SK-N-MC (cell line): ENCODE results near the gene ANKS6.

Experiments used
- DNase-seq: peaks from one replicate; pipeline ENCODE4 v3.0.0-alpha.2; 2011; ENCODE audit warnings: low read depth, low spot score
- H3K27ac ChIP-seq: fragments of 200-600 bp; sonication (generic); 2 replicates; pipeline ENCODE4 v1.5.1; 2016; ENCODE audit warnings: mixed run types
- H3K36me3 ChIP-seq: fragments of 200-600 bp; sonication (generic); 2 replicates; pipeline ENCODE4 v1.6.1; 2017; ENCODE audit warnings: antibody characterized with exemption, low read length, mixed read lengths; ENCODE audit not compliant: insufficient read depth
- H3K4me3 ChIP-seq: fragments of 200-600 bp; sonication (generic); 2 replicates; pipeline ENCODE4 v1.5.1; 2016
- H3K9ac ChIP-seq: fragments of 200-600 bp; sonication (generic); 2 replicates; pipeline ENCODE4 v1.8.0; 2017; ENCODE audit warnings: mixed run types, mixed read lengths; ENCODE audit not compliant: insufficient read length
- H3K9me3 ChIP-seq: fragments of 200-600 bp; sonication (generic); 2 replicates; pipeline ENCODE4 v1.6.1; 2017; ENCODE audit warnings: low read depth, mild to moderate bottlenecking, antibody characterized with exemption, low read length, moderate library complexity, mixed read lengths
- EZH2 ChIP-seq: fragments of 200-600 bp; sonication (generic); IDR thresholded peaks from one replicate; pipeline ENCODE4 v1.6.1; 2017; ENCODE audit warnings: antibody characterized with exemption
- FOXP2 ChIP-seq: optimal IDR thresholded peaks from 2 replicates; pipeline ENCODE3; 2011; ENCODE audit warnings: mild to moderate bottlenecking, moderate library complexity; ENCODE audit not compliant: insufficient read depth; ENCODE audit errors: extremely low read length, control extremely low read depth
- POLR2AphosphoS5 ChIP-seq: IDR thresholded peaks from 2 replicates; pipeline ENCODE4 v1.6.1; 2012; ENCODE audit warnings: mild to moderate bottlenecking, low read depth, low read length, borderline replicate concordance

ANKS6 gene

DNA sequence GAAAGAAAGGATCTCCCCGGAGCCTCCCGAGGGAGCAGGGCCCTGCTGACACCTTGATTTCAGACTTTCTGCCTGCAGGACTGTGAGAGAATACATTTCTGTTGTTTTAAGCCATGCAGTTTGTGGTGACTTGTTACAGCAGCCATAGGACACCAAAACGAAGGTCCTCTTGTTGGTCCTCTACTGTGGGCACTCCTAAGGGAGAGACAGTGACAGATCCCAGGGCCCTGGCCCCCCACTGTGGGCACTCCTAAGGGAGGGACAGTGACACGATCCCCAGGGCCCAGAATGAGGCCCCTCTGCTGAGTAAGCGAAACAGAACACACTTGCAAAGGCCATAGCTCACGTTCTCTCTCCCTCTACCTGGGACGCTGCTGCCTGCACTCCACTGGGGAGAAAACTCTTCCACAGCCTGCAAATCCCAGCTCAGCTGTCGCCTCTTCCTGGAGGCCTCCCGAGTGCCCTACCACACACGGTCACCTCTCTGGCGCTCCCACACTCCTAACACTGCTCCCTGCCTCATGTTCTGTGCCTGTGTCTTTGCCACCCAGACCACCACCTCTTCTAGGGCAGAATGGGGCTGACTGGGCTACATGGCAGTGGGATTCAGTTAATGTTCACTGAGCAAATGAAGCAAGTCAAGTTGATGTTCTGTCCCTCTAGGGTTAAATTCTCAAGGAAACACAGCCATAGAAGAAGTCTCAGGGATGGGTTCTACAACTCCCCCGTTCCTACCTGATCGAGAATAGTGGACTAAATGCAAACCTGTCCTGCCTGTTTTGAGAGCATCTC is 23.8 kb downstream of the ANKS6 start:
- Histone ChIP-seq H3K27ac (no peak overlapping the region), H3K9me3 (no peaks in the 10 kb centered on the region), H3K36me3 (peaks cover 36% of the 10 kb centered on the region; the same call in 1 of the 2 replicates), H3K9ac (no peak overlapping the region), H3K4me3 (no peak overlapping the region)
- no peak for DNase-seq
- TF ChIP-seq EZH2, result no peak
- no peak for TF ChIP-seq FOXP2
- no peak for TF ChIP-seq POLR2AphosphoS5

DNA sequence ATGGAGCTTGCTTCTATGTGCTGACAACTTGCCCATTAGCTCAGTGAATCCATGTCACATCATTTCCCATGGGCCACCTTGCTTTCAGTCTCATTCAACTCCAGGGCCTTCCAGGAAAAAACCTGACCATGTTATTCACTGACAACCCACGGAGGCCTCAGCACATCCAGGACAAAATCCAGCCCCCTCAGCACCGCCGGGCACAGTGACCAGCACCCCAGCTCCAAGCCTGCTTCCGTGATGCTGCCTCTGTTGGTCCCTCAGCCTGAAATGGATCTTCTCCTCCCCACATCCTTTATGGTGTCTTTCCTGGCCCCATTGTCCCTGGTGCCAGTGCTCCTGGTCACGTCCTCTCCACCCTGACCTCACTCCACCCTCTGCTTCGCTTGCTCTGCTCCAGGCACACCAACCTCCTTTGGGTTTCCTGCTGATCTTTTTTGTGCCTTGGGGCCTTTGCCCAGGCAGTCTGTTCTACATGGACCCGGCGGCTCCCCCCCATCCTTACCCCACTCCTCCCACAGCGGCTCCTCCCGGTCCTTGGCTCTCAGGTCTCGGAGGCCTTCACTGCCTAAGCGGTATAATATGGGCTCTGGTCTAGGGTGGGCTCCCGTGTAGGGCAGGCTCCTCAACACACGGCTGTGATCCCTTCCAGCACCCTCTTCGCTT is 25.0 kb downstream of the ANKS6 start:
- Histone ChIP-seq H3K27ac (no peak overlapping the region), H3K36me3 (peaks cover 36% of the 10 kb centered on the region; the same call in 1 of the 2 replicates), H3K4me3 (no peak overlapping the region), H3K9ac (no peak overlapping the region), H3K9me3 (no peaks in the 10 kb centered on the region)
- TF ChIP-seq FOXP2 (no peak), POLR2AphosphoS5 (no peak), EZH2 (no peak)
- no peak for DNase-seq

DNA sequence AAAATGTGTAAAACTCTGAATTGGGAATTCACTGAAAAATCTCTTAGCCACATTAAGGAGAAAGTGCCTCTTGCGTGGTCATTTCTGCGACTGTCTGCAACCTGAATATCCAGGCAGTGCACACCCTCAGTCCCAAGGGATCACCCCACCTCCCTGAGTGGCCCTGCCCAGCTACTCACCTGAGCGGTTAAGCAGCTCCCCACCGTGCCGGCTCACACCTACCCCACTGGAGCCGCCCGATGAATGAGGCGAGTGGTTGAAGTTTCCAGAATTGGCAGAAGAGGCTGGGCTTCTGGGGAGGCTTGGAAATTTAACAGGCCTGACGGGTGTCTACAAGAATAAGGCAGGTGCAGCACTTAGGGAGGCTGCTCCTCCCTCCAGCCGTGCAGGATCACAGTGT is 25.6 kb downstream of the ANKS6 start:
- Histone ChIP-seq H3K9ac (no peak overlapping the region), H3K36me3 (peaks cover 36% of the 10 kb centered on the region; the same call in 1 of the 2 replicates), H3K9me3 (no peaks in the 10 kb centered on the region), H3K27ac (no peak overlapping the region), H3K4me3 (no peak overlapping the region)
- DNase-seq, result no peak
- TF ChIP-seq EZH2 (no peak), FOXP2 (no peak), POLR2AphosphoS5 (no peak)

DNA sequence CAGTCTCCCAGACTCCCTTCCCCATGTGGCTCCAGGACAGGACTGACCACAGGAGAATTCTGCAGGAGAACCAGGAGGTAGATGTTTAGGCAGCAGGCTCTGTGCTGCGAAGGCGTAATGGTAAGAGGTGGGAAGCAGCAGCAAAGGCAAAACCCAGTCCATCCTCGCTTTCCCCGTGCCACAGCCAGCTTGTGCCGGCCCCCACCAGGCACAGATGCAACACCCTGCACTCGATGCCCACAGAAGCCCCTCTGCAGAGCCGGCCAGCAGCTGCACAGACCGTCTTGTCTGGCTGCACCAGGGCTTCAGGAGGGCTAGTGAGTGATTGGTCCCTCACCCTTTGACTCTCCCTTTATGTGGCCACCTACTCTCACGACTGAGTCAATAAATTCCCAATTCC is 28.0 kb downstream of the ANKS6 start:
- Histone ChIP-seq H3K27ac (no peak overlapping the region), H3K9ac (no peak overlapping the region), H3K36me3 (peaks cover 41% of the 10 kb centered on the region; the same call in 1 of the 2 replicates), H3K9me3 (no peaks in the 10 kb centered on the region), H3K4me3 (no peak overlapping the region)
- TF ChIP-seq FOXP2 (no peak), POLR2AphosphoS5 (no peak), EZH2 (no peak)
- no peak for DNase-seq

- Histone ChIP-seq H3K9me3 (no peaks in the 10 kb centered on the region), H3K36me3 (peaks cover 37% of the 10 kb centered on the region; the same call in 1 of the 2 replicates), H3K4me3 (no peak overlapping the region), H3K9ac (no peak overlapping the region), H3K27ac (no peak overlapping the region)
- TF ChIP-seq EZH2, result no peak
- no peak for TF ChIP-seq POLR2AphosphoS5
- no peak for TF ChIP-seq FOXP2
- DNase-seq, result no peak
Observed at GRCh38 chr9:98767915-98768314, 28.4 kb downstream of the ANKS6 start.

GRCh38 chr9:98767196-98767595 is 29.2 kb downstream of the ANKS6 start:
- no peak for TF ChIP-seq EZH2
- TF ChIP-seq FOXP2, result no peak
- TF ChIP-seq POLR2AphosphoS5, result no peak
- Histone ChIP-seq H3K9me3 (no peaks in the 10 kb centered on the region), H3K27ac (no peak overlapping the region), H3K4me3 (no peak overlapping the region), H3K36me3 (peaks cover 30% of the 10 kb centered on the region; the same call in 1 of the 2 replicates), H3K9ac (no peak overlapping the region)
- no peak for DNase-seq

DNA sequence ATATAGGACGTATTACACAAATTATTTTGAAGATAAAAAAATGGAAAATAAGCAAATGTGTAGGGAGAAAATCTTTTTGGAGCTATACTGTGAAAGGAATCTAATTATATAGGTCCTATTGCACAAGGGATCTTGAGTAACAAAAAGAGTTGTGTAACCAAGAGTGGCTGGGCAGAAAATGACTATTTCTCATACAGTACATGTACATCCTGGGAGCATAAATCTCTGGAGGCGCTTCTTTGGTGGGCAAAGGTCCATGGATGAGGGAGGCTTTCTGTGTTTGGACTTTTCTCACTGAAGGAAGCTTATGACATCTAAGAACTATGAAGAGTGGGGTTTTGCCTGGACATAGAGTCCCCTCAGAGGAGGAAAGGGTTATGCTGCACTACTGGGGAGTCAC is 29.8 kb downstream of the ANKS6 start:
- H3K27ac ChIP-seq, result no peak overlapping the region
- DNase-seq, result no peak
- TF ChIP-seq FOXP2, result no peak
- no peak for TF ChIP-seq EZH2
- TF ChIP-seq POLR2AphosphoS5, result no peak
- no peak overlapping the region for H3K9ac ChIP-seq
- H3K4me3 ChIP-seq, result no peak overlapping the region
- peaks cover 30% of the 10 kb centered on the region; the same call in 1 of the 2 replicates for H3K36me3 ChIP-seq
- no peaks in the 10 kb centered on the region for H3K9me3 ChIP-seq

DNA sequence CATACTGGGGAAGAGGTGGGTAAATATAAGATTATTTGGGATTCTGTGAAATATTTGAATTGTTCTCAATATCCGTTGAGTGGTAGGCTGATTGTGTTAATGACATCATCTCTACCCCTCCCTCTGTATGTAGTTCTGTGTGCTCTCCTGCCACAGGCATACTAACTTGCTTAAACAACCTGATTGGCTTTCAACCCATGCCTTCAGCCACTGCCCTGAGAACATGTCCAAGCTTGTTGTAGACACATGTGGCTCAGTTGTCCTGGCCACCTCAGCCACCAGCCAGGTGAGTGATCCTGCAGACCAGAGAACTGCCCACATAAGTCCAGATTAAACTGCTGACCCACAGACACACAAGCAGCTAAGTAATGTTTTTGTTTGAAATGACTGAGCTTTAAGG is 31.1 kb downstream of the ANKS6 start:
- TF ChIP-seq POLR2AphosphoS5, result no peak
- TF ChIP-seq FOXP2, result no peak
- no peak for TF ChIP-seq EZH2
- Histone ChIP-seq H3K4me3 (no peak overlapping the region), H3K9ac (no peak overlapping the region), H3K36me3 (peaks cover 17% of the 10 kb centered on the region; the same call in 1 of the 2 replicates), H3K9me3 (no peaks in the 10 kb centered on the region), H3K27ac (no peak overlapping the region)
- no peak for DNase-seq
